Fibroblast of lung (primary cell): ENCODE data around the gene CXCL6.

Source experiments
- CTCF ChIP-seq, 2 donors: IDR thresholded peaks in 1 of 2; conservative IDR thresholded peaks in 1 of 2; 1 replicate in 1 of 2; 2 replicates in 1 of 2; pipeline ENCODE4 v1.5.1; 2011 to 2012; ENCODE audit warnings: low read length in 2 of 2, control low read depth in 1 of 2, inconsistent platforms in 1 of 2, low read depth in 1 of 2, mild to moderate bottlenecking in 1 of 2
- EZH2 ChIP-seq: IDR thresholded peaks from 2 replicates; pipeline ENCODE4 v1.5.1; 2012; ENCODE audit warnings: low read length, control low read depth, mild to moderate bottlenecking; ENCODE audit errors: missing control alignments

- TF ChIP-seq CTCF (conservative IDR thresholded peaks at IDR 0.05 in 1 of 2, IDR thresholded peaks at IDR 0.05 in 1 of 2; ENCODE audit: low read depth in 1 of 2, low read length in 2 of 2) (no peak), EZH2 (no peak)
Observed at GRCh38 chr4:73859614-73860088, 23.2 kb downstream of the CXCL6 start.
